WTC11 (cell line): Measurements from ENCODE around the gene C17orf50.

ENCODE experiments used
- EMX1 ChIP-seq: fragments of 250-450 bp; sonication (Bioruptor Pico); IDR thresholded peaks from 2 replicates; pipeline ENCODE4 v1.8.0; 2021; ENCODE audit warnings: mild to moderate bottlenecking
- FOXK1 ChIP-seq: sonication (generic); formaldehyde crosslinking; IDR thresholded peaks from 2 replicates; pipeline ENCODE4 v1.8.0; 2022; ENCODE audit warnings: mild to moderate bottlenecking, moderate library complexity, missing genetic modification reagents
- NR2C2 ChIP-seq: sonication (generic); formaldehyde crosslinking; IDR thresholded peaks from 2 replicates; pipeline ENCODE4 v1.8.0; 2022; ENCODE audit warnings: mild to moderate bottlenecking, missing genetic modification reagents
- NR3C1 ChIP-seq: sonication (generic); formaldehyde crosslinking; conservative IDR thresholded peaks from 2 replicates; pipeline ENCODE4 v1.8.1; 2023; ENCODE audit warnings: low read depth, mild to moderate bottlenecking, missing genetic modification reagents
- OVOL2 ChIP-seq: fragments of 250-450 bp; sonication (Bioruptor Pico); IDR thresholded peaks from 2 replicates; pipeline ENCODE4 v1.9.0; 2021; ENCODE audit warnings: mild to moderate bottlenecking, borderline replicate concordance
- SMAD3 ChIP-seq: sonication (generic); formaldehyde crosslinking; IDR thresholded peaks from 2 replicates; pipeline ENCODE4 v1.8.0; 2022; ENCODE audit warnings: missing genetic modification reagents, mild to moderate bottlenecking, borderline replicate concordance
- TF ChIP-seq, protein P1 (sequence below): fragments of 200-600 bp; IDR thresholded peaks from 2 replicates; pipeline ENCODE4 v1.8.0; 2022; ENCODE audit warnings: antibody characterized with exemption
- TF ChIP-seq, protein P2 (sequence below): fragments of 250-450 bp; sonication (Bioruptor Pico); IDR thresholded peaks from 2 replicates; pipeline ENCODE4 v1.8.0; 2021; ENCODE audit warnings: mild to moderate bottlenecking
- TF ChIP-seq, protein P3 (sequence below): sonication (generic); formaldehyde crosslinking; IDR thresholded peaks from 2 replicates; pipeline ENCODE4 v1.8.1; 2023; ENCODE audit warnings: mild to moderate bottlenecking, moderate library complexity, missing genetic modification reagents

GRCh38 chr17:35731239-35731916 lies 29.3 kb upstream of the C17orf50 start, which contains the start of gene RASL10B:
- no peak for TF ChIP-seq FOXK1 (CRISPR knock-in tag)
- TF ChIP-seq, protein P1, sequence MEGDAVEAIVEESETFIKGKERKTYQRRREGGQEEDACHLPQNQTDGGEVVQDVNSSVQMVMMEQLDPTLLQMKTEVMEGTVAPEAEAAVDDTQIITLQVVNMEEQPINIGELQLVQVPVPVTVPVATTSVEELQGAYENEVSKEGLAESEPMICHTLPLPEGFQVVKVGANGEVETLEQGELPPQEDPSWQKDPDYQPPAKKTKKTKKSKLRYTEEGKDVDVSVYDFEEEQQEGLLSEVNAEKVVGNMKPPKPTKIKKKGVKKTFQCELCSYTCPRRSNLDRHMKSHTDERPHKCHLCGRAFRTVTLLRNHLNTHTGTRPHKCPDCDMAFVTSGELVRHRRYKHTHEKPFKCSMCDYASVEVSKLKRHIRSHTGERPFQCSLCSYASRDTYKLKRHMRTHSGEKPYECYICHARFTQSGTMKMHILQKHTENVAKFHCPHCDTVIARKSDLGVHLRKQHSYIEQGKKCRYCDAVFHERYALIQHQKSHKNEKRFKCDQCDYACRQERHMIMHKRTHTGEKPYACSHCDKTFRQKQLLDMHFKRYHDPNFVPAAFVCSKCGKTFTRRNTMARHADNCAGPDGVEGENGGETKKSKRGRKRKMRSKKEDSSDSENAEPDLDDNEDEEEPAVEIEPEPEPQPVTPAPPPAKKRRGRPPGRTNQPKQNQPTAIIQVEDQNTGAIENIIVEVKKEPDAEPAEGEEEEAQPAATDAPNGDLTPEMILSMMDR, result no peak
- TF ChIP-seq, protein P2, sequence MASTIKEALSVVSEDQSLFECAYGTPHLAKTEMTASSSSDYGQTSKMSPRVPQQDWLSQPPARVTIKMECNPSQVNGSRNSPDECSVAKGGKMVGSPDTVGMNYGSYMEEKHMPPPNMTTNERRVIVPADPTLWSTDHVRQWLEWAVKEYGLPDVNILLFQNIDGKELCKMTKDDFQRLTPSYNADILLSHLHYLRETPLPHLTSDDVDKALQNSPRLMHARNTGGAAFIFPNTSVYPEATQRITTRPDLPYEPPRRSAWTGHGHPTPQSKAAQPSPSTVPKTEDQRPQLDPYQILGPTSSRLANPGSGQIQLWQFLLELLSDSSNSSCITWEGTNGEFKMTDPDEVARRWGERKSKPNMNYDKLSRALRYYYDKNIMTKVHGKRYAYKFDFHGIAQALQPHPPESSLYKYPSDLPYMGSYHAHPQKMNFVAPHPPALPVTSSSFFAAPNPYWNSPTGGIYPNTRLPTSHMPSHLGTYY (CRISPR knock-in tag), result no peak
- no peak for TF ChIP-seq EMX1
- TF ChIP-seq NR3C1 (CRISPR knock-in tag), result no peak
- TF ChIP-seq, protein P3, sequence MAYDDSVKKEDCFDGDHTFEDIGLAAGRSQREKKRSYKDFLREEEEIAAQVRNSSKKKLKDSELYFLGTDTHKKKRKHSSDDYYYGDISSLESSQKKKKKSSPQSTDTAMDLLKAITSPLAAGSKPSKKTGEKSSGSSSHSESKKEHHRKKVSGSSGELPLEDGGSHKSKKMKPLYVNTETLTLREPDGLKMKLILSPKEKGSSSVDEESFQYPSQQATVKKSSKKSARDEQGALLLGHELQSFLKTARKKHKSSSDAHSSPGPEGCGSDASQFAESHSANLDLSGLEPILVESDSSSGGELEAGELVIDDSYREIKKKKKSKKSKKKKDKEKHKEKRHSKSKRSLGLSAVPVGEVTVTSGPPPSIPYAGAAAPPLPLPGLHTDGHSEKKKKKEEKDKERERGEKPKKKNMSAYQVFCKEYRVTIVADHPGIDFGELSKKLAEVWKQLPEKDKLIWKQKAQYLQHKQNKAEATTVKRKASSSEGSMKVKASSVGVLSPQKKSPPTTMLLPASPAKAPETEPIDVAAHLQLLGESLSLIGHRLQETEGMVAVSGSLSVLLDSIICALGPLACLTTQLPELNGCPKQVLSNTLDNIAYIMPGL (CRISPR knock-in tag), result no peak
- TF ChIP-seq OVOL2 (CRISPR knock-in tag), result no peak
- TF ChIP-seq SMAD3 (CRISPR knock-in tag), result no peak
- TF ChIP-seq NR2C2 (CRISPR knock-in tag), result no peak
